SK-N-SH (cell line): ENCODE measurements around the gene CPPED1.

Experiments used
- CTCF ChIP-seq: fragments of 200-600 bp; sonication (generic); IDR thresholded peaks from 2 replicates; pipeline ENCODE4 v1.6.1; 2017; ENCODE audit warnings: antibody characterized with exemption, mild to moderate bottlenecking, moderate library complexity
- EP300 ChIP-seq, 2 experiments: IDR thresholded peaks; 2 replicates each; pipeline versions ENCODE4 v1.4.0 to v1.6.1; 2012; ENCODE audit warnings: borderline replicate concordance in 1 of 2, low read depth in 1 of 2, low read length in 1 of 2
- POLR2AphosphoS5 ChIP-seq: IDR thresholded peaks from 2 replicates; pipeline ENCODE4 v1.6.1; 2012; ENCODE audit warnings: low read depth, low read length
- USF1 ChIP-seq: IDR thresholded peaks from 2 replicates; pipeline ENCODE4 v1.4.0; 2012; ENCODE audit warnings: low read depth, borderline replicate concordance
- YY1 ChIP-seq: IDR thresholded peaks from 2 replicates; pipeline ENCODE4 v1.4.0; 2012; ENCODE audit warnings: low read depth, mild to moderate bottlenecking

- TF ChIP-seq CTCF (no peak), EP300 (IDR thresholded peaks at IDR 0.05; ENCODE audit: borderline replicate concordance in 1 of 2, low read depth in 1 of 2, low read length in 1 of 2) (no peak), USF1 (no peak), YY1 (no peak), POLR2AphosphoS5 (no peak)
Measured at GRCh38 chr16:12617401-12617819, 186.3 kb downstream of the CPPED1 start.
